Activated CD8-positive, alpha-beta memory T cell treated with anti-CD3 and anti-CD28 coated beads, Interleukin-2, amount 50 U/mL, for 1 hour (primary cell): ENCODE measurements around the gene RYR1.
"Not testable (repeated sequence)": the region's sequence is repeated elsewhere in the genome, so short reads cannot be mapped to it uniquely, and the experiment has no call there.

Experiments used
- DNase-seq: peaks from one replicate; pipeline ENCODE4 v3.0.0-alpha.2; 2020; ENCODE audit errors: extremely low read depth

The RYR1 gene

GRCh38 chr19:38616265-38616664 is 182.8 kb downstream of the RYR1 start:
- DNase-seq, result no peak

- no peak for DNase-seq
These were observed 183.8 kb downstream of the RYR1 start for GRCh38 chr19:38617283-38617763.

DNA sequence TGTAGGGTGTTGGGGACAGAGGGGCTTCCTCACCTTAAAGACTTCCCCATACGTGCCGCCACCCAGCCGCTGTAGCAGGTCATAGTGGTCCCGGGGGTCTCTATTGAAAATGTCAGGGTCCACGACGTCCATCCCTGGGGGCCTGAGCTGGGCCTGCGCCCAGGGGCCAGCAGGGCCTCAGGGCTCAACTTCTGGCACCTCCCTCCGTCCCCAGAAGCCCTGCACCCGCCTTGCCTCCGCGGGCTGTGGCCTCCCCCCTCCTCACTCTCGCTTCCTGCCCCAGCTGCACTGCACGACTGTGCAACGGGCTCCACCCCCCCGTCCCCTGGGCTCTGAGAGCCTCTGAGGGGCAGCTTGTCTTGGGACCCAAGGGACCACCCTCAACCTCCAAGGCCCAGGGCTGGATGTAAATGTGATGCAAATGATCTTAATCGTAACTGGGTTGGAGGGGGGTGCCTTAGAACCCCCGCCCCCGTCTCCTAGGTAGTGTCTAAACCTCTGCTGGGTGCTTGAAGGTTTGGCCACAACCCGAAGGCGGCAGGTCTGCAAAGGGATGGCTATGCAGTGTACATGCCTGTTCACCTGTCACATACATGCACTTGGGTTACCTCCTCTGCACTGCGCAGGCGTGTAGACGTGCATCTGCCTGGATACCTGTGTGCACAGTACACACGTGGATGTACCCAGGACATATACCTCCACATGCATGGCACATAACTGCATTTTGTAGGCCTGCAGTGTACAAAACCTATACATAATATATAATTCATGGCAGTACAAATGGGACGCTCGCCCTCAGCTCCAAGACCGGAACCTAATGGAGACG is 184.5 kb downstream of the RYR1 start, which contains the start of gene MAP4K1:
Gene MAP4K1 (minus strand): TSS at position 190 of the 826 bp plus-strand sequence. CDS start 58 bp downstream, at position 132.
- DNase-seq, result no peak

DNA sequence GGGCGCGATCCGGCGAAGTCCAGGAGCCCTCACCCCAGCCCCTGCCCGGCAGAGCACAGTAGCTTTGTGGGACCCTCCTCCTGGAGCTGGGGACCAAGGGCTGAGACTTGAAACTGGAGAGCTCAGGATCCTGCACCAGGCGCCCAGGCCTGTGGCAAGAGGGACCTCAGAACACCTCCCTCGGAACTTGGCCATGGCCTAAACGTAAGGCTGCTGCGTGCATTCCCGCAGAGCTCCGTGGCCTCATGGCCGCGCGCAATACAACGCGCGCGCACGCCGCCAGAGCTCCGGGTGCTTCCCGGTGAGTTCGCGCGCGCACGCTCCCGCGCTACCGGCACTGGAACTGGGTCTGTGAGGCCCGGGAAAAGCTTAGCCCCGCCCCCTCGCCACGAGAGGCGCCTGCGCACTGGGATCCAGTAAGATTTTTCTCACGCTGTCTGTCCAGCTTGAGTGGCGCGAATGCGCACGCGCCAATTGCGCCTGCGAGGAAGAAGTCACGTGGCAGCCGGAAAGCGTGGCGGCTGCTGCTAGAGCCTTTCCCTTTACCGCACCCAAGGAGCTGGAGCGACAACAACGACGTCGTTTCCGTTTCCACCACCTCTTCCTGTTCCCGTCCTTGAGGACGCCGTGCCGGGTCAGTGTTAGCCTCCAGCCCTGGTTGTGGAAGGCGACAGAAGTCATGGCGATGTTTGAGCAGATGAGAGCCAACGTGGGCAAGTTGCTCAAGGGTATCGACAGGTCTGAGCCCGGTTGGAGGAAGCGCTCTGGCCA is 185.3 kb downstream of the RYR1 start, which contains the start of gene EIF3K:
Gene EIF3K (plus strand): TSS at position 599 of the 771 bp plus-strand sequence. CDS start 81 bp downstream, at position 680.
- DNase-seq, result peak; percentile 84

DNA sequence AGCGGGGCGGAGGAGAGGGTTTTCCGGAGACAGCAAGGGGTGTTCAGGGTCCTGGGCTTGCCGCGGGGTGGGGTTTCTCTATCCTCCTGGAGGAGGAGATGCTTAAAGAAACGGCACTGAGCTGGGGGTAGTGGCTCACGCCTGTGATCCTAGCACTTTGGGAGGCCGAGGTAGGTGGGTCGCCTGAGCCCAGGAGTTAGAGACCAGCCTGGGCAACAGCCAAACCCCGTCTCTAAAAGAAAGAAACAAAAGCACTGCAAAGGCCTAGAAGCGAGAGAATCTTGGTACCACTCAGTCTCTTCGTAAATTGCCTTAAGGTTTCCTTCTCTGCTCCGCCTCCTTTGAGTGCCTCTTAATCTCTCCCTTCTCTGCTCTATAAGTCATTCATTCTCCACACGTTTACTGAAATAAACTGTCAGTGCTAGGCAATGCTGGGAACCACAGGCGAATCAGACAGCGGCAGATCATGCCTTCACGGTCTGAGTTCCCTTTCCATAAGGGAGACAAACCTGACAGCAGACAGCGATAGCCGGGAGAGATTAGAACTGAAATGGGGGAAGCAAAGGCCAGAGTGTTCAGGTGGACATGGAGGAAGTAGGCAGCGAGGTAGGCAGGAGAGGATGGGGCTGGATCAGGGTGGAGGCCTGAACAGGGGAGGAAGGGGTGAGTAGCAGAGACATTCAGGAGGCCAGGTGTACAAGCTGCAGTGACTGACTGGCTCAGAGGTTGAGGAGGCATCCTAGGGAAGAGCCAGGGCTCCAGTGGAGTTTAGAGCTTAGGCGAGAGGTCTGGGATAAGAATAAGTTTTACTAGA is 186.1 kb downstream of the RYR1 start:
- no peak for DNase-seq

- DNase-seq, result no peak
These were observed 191.3 kb downstream of the RYR1 start for GRCh38 chr19:38624822-38625221.

DNA sequence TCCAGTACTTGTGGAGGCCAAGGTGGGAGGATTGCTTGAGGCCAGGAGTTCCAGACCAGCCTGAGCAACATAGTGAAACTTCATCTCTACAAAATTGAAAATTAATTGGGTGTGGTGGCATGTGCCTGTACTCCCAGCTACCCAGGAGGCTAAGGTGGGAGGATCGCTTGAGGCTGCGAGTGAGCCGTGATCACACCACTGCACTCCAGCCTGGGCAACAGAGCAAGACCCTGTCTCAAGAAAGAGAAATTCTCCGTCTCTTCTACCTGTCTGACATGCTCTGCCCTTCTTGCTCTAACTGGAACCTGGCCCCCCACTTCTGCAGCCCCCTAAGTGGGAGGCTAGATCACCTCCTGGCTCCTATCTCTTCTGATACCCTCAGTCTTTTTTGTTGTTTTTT is 192.9 kb downstream of the RYR1 start:
- no peak for DNase-seq

DNA sequence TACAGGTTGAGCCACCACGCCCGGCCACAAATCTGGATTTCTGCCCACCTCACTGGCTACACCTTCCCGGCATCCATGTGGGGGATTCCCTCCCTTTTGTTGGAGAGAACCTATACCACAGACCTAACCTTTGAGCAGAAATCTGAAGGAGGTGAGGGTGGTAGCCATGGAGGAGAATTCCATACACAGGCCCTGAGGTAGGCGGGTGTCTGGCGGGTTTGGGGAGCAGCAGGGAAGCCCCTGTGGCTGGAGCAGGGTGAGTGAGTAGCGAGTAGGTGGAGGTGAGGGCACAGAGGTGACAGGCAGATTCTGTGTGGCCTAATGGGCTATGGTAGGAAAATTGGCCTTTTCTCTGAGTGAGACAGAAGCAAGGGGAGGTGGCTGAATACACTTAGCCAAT is 196.1 kb downstream of the RYR1 start:
- DNase-seq, result no peak

DNA sequence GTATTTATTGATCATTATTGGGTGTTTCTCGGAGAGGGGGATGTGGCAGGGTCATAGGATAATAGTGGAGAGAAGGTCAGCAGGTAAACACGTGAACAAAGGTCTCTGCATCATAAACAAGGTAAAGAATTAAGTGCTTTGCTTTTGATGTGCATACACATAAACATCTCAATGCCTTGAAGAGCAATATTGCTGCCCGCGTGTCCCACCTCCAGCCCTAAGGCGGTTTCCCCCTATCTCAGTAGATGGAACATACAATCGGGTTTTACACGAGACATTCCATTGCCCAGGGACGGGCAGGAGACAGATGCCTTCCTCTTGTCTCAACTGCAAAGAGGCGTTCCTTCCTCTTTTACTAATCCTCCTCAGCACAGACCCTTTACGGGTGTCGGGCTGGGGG is 197.8 kb downstream of the RYR1 start:
- not testable (repeated sequence) for DNase-seq

GRCh38 chr19:38631811-38632475 is 198.5 kb downstream of the RYR1 start:
- DNase-seq, result not testable (repeated sequence)

DNA sequence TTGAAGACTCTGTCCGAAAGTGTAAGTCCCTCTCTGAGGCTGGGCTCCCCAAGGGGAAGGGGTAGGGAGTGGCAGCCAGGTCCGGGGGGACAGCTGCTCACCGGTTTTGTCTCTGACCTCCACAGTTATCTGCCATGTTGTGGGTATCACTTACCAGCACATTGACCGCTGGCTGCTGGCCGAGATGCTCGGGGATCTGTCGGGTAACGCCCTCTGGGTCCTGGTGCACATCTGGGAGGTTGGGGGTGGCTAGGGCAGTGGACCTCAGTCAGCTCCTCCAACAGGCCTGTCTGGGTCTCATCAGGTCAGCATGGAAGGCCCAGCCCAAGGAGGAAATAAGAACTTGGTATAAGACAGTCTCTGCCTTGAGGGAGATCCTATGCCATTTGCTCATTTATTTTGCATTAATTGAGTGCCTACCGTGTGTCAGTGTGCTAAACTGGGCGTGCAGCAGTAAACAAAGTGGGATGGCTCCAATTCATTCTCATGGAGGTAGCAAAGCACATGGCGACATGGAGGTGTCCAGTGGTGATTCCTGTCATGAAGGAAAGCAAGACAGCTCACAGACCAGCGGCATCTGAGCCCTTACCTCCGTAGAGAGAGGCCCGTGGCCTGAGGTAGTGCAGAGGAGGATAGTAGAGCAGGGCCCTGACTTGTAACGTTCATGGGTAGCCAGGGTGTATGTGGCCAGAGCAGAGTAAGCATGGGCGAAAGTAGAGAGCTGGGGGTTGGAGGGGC is 199.2 kb downstream of the RYR1 start:
- no peak for DNase-seq

DNA sequence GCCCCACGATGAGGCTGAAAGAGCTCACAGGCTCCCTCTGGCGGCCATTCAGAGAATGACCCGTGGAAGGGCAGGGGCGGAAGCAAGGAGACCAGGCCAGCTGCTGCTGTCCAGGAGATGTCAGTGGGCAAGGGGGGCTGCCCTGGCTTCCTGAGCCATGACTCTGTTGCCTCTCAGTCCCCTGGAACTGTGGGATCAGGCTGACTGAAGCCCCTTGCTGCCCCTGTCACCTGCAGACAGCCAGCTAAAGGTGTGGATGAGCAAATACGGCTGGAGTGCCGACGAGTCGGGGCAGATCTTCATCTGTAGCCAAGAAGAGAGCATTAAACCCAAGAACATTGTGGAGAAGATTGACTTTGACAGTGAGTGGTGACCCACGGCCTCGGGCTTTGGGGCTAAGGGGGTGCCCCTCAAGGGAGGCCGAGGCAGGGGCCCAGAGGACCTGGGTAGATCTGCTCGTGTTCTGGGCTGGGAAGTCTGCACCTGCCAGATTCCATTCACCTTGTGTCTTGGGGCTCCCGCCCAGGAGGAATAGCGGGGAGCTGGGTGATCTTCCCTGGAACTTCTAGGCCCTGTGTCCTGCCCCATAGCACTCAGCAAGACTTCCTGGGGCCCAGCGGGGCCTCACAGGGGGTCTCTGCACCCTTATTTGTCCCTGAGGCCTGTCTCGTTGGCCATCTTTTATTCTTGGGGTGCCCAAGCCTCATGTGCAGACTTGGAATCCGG is 201.4 kb downstream of the RYR1 start:
- no peak for DNase-seq

DNA sequence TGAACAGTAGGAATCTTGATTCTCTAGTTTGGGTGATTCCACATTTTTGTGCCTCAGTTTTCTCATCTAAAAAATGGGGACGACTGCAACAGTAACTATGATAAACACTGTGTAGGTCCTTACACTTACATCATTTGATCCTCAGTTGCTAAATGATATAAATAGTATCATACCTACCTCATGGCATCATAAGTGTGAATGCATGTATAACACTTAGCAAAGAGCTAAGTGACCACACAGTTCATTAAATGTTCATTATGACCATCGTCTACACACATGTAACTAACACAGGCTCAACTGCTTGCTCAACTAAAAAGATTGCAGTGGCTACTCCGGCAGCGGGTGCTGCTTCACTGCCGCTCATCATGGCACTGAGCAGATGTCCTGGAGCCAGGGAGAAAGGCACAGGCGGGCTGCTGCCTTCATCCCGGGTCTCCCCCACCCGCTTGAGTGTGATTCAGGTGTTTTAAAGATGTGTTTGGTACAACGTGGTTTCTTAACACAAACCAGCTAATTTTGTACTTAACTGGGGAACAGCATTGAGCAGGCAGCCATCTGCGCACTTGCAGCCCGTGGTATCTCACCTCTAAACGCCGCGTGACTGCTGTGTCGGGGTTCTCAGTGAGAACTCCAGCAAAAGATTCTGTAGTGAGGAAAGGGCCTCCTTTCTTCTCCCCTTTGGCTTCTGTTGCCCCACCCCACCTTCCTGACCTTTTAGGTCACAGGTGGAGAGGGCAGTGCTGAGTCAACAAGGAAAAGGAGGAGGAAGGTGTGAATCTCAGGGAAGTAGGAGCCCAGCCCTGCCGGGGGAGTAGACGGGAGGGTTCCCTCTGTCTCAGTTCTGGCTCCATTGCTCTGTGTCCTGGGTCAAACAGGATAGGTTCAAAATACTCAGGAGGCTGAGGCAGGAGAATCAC is 202.2 kb downstream of the RYR1 start:
- no peak for DNase-seq
